GM15510 (cell line): Measurements from ENCODE around the gene PLAAT4.

Experiments used
- POLR2A ChIP-seq: IDR thresholded peaks from 3 replicates; pipeline ENCODE4 v1.6.1; 2011; ENCODE audit warnings: borderline replicate concordance; ENCODE audit not compliant: insufficient read length; ENCODE audit errors: extremely low read depth

PLAAT4 gene

GRCh38 chr11:63536669-63537292 lies at the start of gene PLAAT4:
PLAAT4 (plus strand) TSS chr11:63536808; CDS start chr11:63536869, 61 bp downstream.
- no peak for TF ChIP-seq POLR2A

- no peak for TF ChIP-seq POLR2A
These were observed 47.8 kb upstream of the PLAAT4 start for GRCh38 chr11:63488789-63489188.

GRCh38 chr11:63489879-63490278 lies 46.7 kb upstream of the PLAAT4 start:
- TF ChIP-seq POLR2A = no peak

- TF ChIP-seq POLR2A = no peak
These were observed 45.9 kb upstream of the PLAAT4 start, which contains the start of gene PLAAT5 for GRCh38 chr11:63490551-63491239. PLAAT5 (minus strand) TSS chr11:63491167; CDS start chr11:63491034, 133 bp downstream.

GRCh38 chr11:63491240-63491587 lies 45.4 kb upstream of the PLAAT4 start:
- no peak for TF ChIP-seq POLR2A

- TF ChIP-seq POLR2A = no peak
These were observed 44.8 kb upstream of the PLAAT4 start for GRCh38 chr11:63491636-63492372.

GRCh38 chr11:63492441-63492840 lies 44.2 kb upstream of the PLAAT4 start:
- TF ChIP-seq POLR2A = no peak

GRCh38 chr11:63493127-63493526 lies 43.5 kb upstream of the PLAAT4 start:
- no peak for TF ChIP-seq POLR2A

- TF ChIP-seq POLR2A = no peak
These were observed 41.6 kb upstream of the PLAAT4 start for GRCh38 chr11:63494975-63495374.

- no peak for TF ChIP-seq POLR2A
These were observed 36.7 kb upstream of the PLAAT4 start for GRCh38 chr11:63499874-63500273.

- no peak for TF ChIP-seq POLR2A
These were observed 35.4 kb upstream of the PLAAT4 start for GRCh38 chr11:63501236-63501635.

GRCh38 chr11:63502252-63502820 lies 34.3 kb upstream of the PLAAT4 start:
- no peak for TF ChIP-seq POLR2A

- no peak for TF ChIP-seq POLR2A
These were observed 33.1 kb upstream of the PLAAT4 start for GRCh38 chr11:63503492-63503891.

GRCh38 chr11:63504054-63504453 lies 32.6 kb upstream of the PLAAT4 start:
- no peak for TF ChIP-seq POLR2A

GRCh38 chr11:63504933-63505586 lies 31.5 kb upstream of the PLAAT4 start:
- TF ChIP-seq POLR2A = no peak

GRCh38 chr11:63505857-63506528 lies 30.6 kb upstream of the PLAAT4 start, which contains the start of gene LGALS12:
LGALS12 (plus strand) TSS chr11:63506084; CDS start chr11:63506459, 375 bp downstream.
- TF ChIP-seq POLR2A = no peak
